PC-3 (cell line): ENCODE measurements around the gene EN2. TPM values are rescaled to one million over a fixed set of nuclear protein-coding genes. Genes with fewer than 3 reads are reported as not detected.
A peak's percentile ranks its signal among the peaks of the same experiment; 100 is the strongest.

Experiments
- ATAC-seq: fragments of 200-7000 bp; cut with Tn5 transposase; 2 replicates; pipeline ENCODE4 v1.9.1; 2020; ENCODE audit warnings: mild to moderate bottlenecking, moderate library complexity
- BruUV-seq: library from RNA; stranded (reverse); fragments of 400-500 nt; replicated peaks from 2 replicates; lab custom pipeline; 2021; lab: Mats Ljungman, UMichigan
- CTCF ChIA-PET: fragments of 300-600 bp; sonication (Branson Sonifier 250); formaldehyde crosslinking; loops from one replicate; lab custom pipeline; 2022; ENCODE audit warnings: antibody characterized with exemption; lab: Charles Lee
- POLR2A ChIA-PET: fragments of 300-600 bp; sonication (Branson Sonifier 250); formaldehyde crosslinking; loops from one replicate; lab custom pipeline; 2022; ENCODE audit warnings: antibody characterized with exemption; ENCODE audit not compliant: unreplicated experiment; lab: Charles Lee
- DNase-seq: peaks from one replicate; pipeline ENCODE4 v3.0.0-alpha.2; 2015
- H2AFZ ChIP-seq: fragments of 300-600 bp; sonication (generic); 2 replicates; pipeline ENCODE4 v1.6.0; 2016; ENCODE audit warnings: antibody characterized with exemption, low read length
- H3F3A ChIP-seq: fragments of 300-600 bp; sonication (generic); one replicate; pipeline ENCODE4 v1.6.0; 2017; ENCODE audit warnings: antibody characterized with exemption, low read length, control low read depth, mild to moderate bottlenecking; ENCODE audit not compliant: unreplicated experiment
- H3K27ac ChIP-seq: fragments of 300-600 bp; sonication (generic); 2 replicates; pipeline ENCODE4 v1.5.1; 2016; ENCODE audit warnings: mild to moderate bottlenecking, low read length
- H3K27me3 ChIP-seq: fragments of 300-600 bp; sonication (generic); 2 replicates; pipeline ENCODE4 v1.6.1; 2016; ENCODE audit warnings: low read length, mixed read lengths
- H3K36me3 ChIP-seq: fragments of 300-600 bp; sonication (generic); 2 replicates; pipeline ENCODE4 v1.6.1; 2016; ENCODE audit warnings: low read depth, mixed run types, low read length, mixed read lengths
- H3K4me1 ChIP-seq: fragments of 300-600 bp; sonication (generic); 2 replicates; pipeline ENCODE4 v1.5.1; 2016; ENCODE audit warnings: low read length; ENCODE audit not compliant: insufficient read depth
- H3K4me2 ChIP-seq: fragments of 300-600 bp; sonication (generic); 2 replicates; pipeline ENCODE4 v1.6.0; 2016; ENCODE audit warnings: low read length
- H3K4me3 ChIP-seq: fragments of 300-600 bp; sonication (generic); 2 replicates; pipeline ENCODE4 v1.5.1; 2016; ENCODE audit warnings: mild to moderate bottlenecking, low read length, mixed read lengths
- H3K79me2 ChIP-seq: fragments of 300-600 bp; sonication (generic); 2 replicates; pipeline ENCODE4 v1.6.1; 2017; ENCODE audit warnings: low read length, mixed read lengths
- H3K9ac ChIP-seq: fragments of 300-600 bp; sonication (generic); 2 replicates; pipeline ENCODE4 v1.6.0; 2016; ENCODE audit warnings: mild to moderate bottlenecking, low read length
- H3K9me2 ChIP-seq: fragments of 300-600 bp; sonication (generic); replicated peaks from 2 replicates; pipeline ENCODE4 v1.6.1; 2016; ENCODE audit warnings: mixed run types, low read length, mixed read lengths
- H3K9me3 ChIP-seq: fragments of 300-600 bp; sonication (generic); 2 replicates; pipeline ENCODE4 v1.6.1; 2016; ENCODE audit warnings: low read length, mixed read lengths
- H4K20me1 ChIP-seq: fragments of 300-600 bp; sonication (generic); 2 replicates; pipeline ENCODE4 v1.6.1; 2016; ENCODE audit warnings: low read length, mixed read lengths
- EZH2 ChIP-seq: fragments of 300-600 bp; sonication (generic); IDR thresholded peaks from one replicate; pipeline ENCODE4 v1.6.1; 2017; ENCODE audit warnings: antibody characterized with exemption, mild to moderate bottlenecking, low read length; ENCODE audit not compliant: unreplicated experiment
- EZH2phosphoT487 ChIP-seq: fragments of 300-600 bp; sonication (generic); IDR thresholded peaks from 2 replicates; pipeline ENCODE4 v1.6.1; 2018; ENCODE audit warnings: mild to moderate bottlenecking, antibody characterized with exemption, low read length, borderline replicate concordance
- intact Hi-C: fragments of 100-400 bp; cut with micrococcal nuclease; formaldehyde crosslinking; loops from 2 replicates; pipeline ENCODE4 v1.9.0; 2023
- total RNA-seq: library from RNA; depleted of rRNA; stranded (reverse); fragments of >200 nt; gene quantifications from 2 replicates; pipeline ENCODE4 v1.2.3, GENCODE V29; 2014
- TF ChIP-seq, protein P1 (sequence below): fragments of 300-600 bp; sonication (generic); conservative IDR thresholded peaks from 2 replicates; pipeline ENCODE4 v1.5.1; 2017; ENCODE audit warnings: antibody characterized with exemption, low read depth, mild to moderate bottlenecking, low read length

Gene EN2
- total RNA-seq, 1 experiment from 2014 or later, result 2.3 TPM

DNA sequence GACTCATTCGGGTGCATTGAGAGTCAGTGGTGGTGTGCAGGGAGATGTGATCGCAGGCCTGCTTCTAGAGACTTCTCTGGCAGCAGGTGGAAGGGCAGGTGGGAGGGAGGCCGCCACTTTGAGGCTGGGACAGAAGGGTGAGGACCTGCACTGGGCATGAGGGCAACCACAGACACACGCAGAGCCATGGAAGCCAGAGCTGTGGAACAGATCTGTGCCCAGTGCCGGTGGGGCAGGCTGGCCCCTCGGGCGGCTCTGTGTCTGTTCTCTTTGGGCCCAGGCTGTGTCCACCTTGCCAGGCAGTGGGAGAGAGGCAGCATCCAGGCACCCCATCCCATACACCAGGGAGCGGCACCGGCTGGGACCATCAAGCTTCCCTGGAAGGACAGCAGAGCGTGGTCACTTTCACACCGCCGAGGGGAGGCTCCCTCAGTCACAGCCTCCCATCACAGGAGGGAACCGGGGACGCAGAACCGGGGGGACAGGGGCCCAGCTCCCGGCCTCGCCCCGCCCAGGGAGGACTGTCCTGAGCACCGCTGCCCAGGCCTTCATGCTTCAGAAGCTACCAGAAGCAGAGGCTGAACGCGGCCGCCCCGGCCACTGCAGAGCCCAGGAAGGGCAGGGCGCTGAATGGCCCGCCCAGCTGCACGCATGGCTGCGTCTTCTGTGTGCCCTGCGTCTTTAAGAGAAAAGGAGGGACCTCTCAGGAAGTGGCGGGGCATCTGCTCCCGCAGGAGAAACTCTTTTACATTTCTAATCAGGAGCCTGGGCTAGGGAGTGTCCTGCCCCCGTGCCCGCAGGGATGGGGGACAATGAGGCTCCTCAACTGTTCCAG is 32.1 kb downstream of the EN2 start:
- H3K4me1 ChIP-seq, result no peaks in the 10 kb centered on the region
- H2AFZ ChIP-seq, result peak overlapping the region; percentile 38; the same call in 1 of the 2 replicates
- BruUV-seq, result no TSS peak
- H3K79me2 ChIP-seq, result no peaks in the 10 kb centered on the region
- no peaks in the 10 kb centered on the region for H3K36me3 ChIP-seq
- no peak overlapping the region for H3K4me2 ChIP-seq
- no peak overlapping the region for H3K27ac ChIP-seq
- H3K9me2 ChIP-seq, result no peaks in the 10 kb centered on the region
- ChIA-PET POLR2A (no interaction called here), CTCF (no interaction called here)
- H3K9ac ChIP-seq, result no peak overlapping the region
- H3K9me3 ChIP-seq, result no peaks in the 10 kb centered on the region
- TF ChIP-seq, protein P1, sequence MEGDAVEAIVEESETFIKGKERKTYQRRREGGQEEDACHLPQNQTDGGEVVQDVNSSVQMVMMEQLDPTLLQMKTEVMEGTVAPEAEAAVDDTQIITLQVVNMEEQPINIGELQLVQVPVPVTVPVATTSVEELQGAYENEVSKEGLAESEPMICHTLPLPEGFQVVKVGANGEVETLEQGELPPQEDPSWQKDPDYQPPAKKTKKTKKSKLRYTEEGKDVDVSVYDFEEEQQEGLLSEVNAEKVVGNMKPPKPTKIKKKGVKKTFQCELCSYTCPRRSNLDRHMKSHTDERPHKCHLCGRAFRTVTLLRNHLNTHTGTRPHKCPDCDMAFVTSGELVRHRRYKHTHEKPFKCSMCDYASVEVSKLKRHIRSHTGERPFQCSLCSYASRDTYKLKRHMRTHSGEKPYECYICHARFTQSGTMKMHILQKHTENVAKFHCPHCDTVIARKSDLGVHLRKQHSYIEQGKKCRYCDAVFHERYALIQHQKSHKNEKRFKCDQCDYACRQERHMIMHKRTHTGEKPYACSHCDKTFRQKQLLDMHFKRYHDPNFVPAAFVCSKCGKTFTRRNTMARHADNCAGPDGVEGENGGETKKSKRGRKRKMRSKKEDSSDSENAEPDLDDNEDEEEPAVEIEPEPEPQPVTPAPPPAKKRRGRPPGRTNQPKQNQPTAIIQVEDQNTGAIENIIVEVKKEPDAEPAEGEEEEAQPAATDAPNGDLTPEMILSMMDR, result no peak
- TF ChIP-seq EZH2 (no peak), EZH2phosphoT487 (no peak)
- H3K27me3 ChIP-seq, result peaks cover 60% of the 10 kb centered on the region
- peak; percentile 37 for ATAC-seq
- no peaks in the 10 kb centered on the region for H3F3A ChIP-seq
- intact Hi-C loops, result no loop called here
- H4K20me1 ChIP-seq, result no peaks in the 10 kb centered on the region
- H3K4me3 ChIP-seq, result no peak overlapping the region
- no peak for DNase-seq

DNA sequence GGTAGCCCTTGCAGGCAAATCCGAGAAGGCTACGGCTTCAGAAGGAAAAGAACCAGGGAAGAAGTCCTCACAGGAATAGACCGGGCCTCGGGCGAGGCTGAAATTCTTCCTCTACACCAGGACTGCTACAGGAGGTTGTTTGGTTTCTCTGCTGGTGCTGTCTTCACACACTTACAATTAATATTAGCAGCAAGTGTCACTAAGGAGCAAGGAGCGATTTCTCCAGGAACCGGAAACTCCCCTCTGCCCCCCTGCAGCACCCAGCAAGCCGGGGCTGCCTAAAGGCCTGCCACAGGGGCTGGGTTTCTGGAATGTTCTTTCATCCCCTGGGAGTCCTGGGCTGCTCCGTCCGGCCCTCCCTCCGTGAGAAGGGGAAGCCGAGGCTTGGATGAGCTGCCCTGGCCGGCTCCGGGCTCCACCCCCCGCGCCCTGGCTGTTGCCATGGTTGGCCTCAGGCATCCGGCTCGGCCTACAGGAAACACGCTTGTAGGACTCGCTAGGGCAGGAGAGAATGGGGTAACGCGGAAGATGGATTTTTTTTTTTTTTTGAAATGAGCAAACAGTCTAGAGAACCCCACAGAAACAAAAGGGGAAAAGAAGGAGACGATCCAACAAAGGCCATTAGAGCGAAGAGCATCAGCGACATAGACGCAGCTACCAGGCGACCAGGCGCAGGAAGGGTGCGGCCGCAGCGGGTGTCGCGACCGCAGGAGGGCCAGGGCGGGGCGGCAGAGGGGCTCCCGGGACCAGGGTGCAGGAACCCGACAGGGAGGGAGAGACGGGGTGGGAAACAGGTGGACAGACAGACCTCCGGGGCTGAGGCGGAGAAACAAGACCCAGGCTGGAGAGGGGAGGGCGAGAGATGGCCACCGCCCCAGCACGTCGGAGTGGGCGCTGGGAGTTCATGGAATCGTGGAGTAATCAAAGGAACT is 33.0 kb downstream of the EN2 start:
- Histone ChIP-seq H3K4me2 (no peak overlapping the region), H3K27ac (no peak overlapping the region), H3K9me3 (no peaks in the 10 kb centered on the region), H3K79me2 (no peaks in the 10 kb centered on the region), H4K20me1 (no peaks in the 10 kb centered on the region), H3K9me2 (no peaks in the 10 kb centered on the region), H3K4me3 (no peak overlapping the region), H3K27me3 (peaks cover 66% of the 10 kb centered on the region), H3K9ac (no peak overlapping the region), H3K36me3 (no peaks in the 10 kb centered on the region), H2AFZ (peak overlapping the region; percentile 38; the same call in 1 of the 2 replicates), H3K4me1 (no peaks in the 10 kb centered on the region), H3F3A (no peaks in the 10 kb centered on the region)
- ChIA-PET POLR2A (no interaction called here), CTCF (no interaction called here)
- ATAC-seq (no peak), DNase-seq (no peak)
- no TSS peak for BruUV-seq
- TF ChIP-seq EZH2phosphoT487, result no peak
- no peak for TF ChIP-seq EZH2
- TF ChIP-seq, protein P1, result no peak
- intact Hi-C loops, result no loop called here
